Colonic mucosa (tissue), 4 donors: ENCODE data around the gene PLEKHM3. TPM values are rescaled to one million over a fixed set of nuclear protein-coding genes. Genes with fewer than 3 reads are reported as not detected.

Experiments used
- DNase-seq: peaks from one replicate; pipeline ENCODE4 v3.0.0-alpha.2; 2020
- H3K27ac ChIP-seq: fragments of 200-600 bp; one replicate; pipeline ENCODE4 v1.8.0; 2021
- H3K27me3 ChIP-seq: fragments of 200-600 bp; one replicate; pipeline ENCODE4 v1.8.0; 2021
- H3K36me3 ChIP-seq: fragments of 200-600 bp; one replicate; pipeline ENCODE4 v1.8.0; 2021
- H3K4me1 ChIP-seq: fragments of 200-600 bp; one replicate; pipeline ENCODE4 v1.8.0; 2021; ENCODE audit warnings: mild to moderate bottlenecking
- H3K4me3 ChIP-seq: fragments of 200-600 bp; one replicate; pipeline ENCODE4 v1.8.0; 2021
- H3K9ac ChIP-seq, 2 donors: one replicate each; pipeline ENCODE4 v1.7.0; 2013; ENCODE audit warnings: control low read depth in 2 of 2, low read depth in 2 of 2, low read length in 2 of 2
- H3K9me3 ChIP-seq: fragments of 200-600 bp; one replicate; pipeline ENCODE4 v1.8.0; 2021
- CTCF ChIP-seq: fragments of 200-600 bp; IDR thresholded peaks from one replicate; pipeline ENCODE4 v1.8.0; 2022; ENCODE audit warnings: antibody characterized with exemption, mild to moderate bottlenecking
- intact Hi-C: fragments of 100-400 bp; cut with DNase I; formaldehyde crosslinking; loops from one replicate; pipeline ENCODE4 v1.14.1; 2022
- total RNA-seq, 2 donors: library from RNA; stranded (reverse); fragmentation: NEBNext Ultra II Directional in 1 of 2; extraction: Animal tissue kit (Norgen Biotek cat#: 25700) in 1 of 2; gene quantifications; one replicate each; pipeline ENCODE4 v1.2.1, GENCODE V29; 2021
- donor health status: healthy.
- donor health status: DM: no; HTN: no; CAD: no.
- donor health status: DM: no; HTN: no; CAD: no.

PLEKHM3 gene
- total RNA-seq, 2 donors from 2014 or later: 5.7 to 8.3 TPM

- Histone ChIP-seq H3K9me3 (no peaks in the 10 kb centered on the region), H3K27ac (no peak overlapping the region), H3K27me3 (no peaks in the 10 kb centered on the region), H3K9ac (no peak overlapping the region), H3K4me3 (no peak overlapping the region), H3K36me3 (no peaks in the 10 kb centered on the region), H3K4me1 (no peaks in the 10 kb centered on the region)
- DNase-seq: no peak
- intact Hi-C loops: no loop called here
- TF ChIP-seq CTCF: no peak
These were observed 104.6 kb downstream of the PLEKHM3 start for GRCh38 chr2:207920721-207921120.

- no peaks in the 10 kb centered on the region for H3K4me1 ChIP-seq
- no peak overlapping the region for H3K9ac ChIP-seq
- H3K27me3 ChIP-seq: no peaks in the 10 kb centered on the region
- H3K4me3 ChIP-seq: no peak overlapping the region
- H3K36me3 ChIP-seq: no peaks in the 10 kb centered on the region
- H3K27ac ChIP-seq: no peak overlapping the region
- no peaks in the 10 kb centered on the region for H3K9me3 ChIP-seq
- no peak for TF ChIP-seq CTCF
- DNase-seq: no peak
- intact Hi-C loops: no loop called here
These were observed 105.0 kb downstream of the PLEKHM3 start for GRCh38 chr2:207920321-207920720.

- intact Hi-C loops: no loop called here
- H3K4me1 ChIP-seq: no peaks in the 10 kb centered on the region
- DNase-seq: no peak
- no peak overlapping the region for H3K9ac ChIP-seq
- no peaks in the 10 kb centered on the region for H3K36me3 ChIP-seq
- H3K9me3 ChIP-seq: no peaks in the 10 kb centered on the region
- no peak overlapping the region for H3K27ac ChIP-seq
- no peak overlapping the region for H3K4me3 ChIP-seq
- H3K27me3 ChIP-seq: no peaks in the 10 kb centered on the region
- no peak for TF ChIP-seq CTCF
These were observed 106.0 kb downstream of the PLEKHM3 start for GRCh38 chr2:207919164-207919919.

GRCh38 chr2:207914716-207915115, 110.6 kb downstream of the PLEKHM3 start:
- no peaks in the 10 kb centered on the region for H3K27me3 ChIP-seq
- no peak for DNase-seq
- no peak for TF ChIP-seq CTCF
- intact Hi-C loops: no loop called here
- H3K9ac ChIP-seq: no peak overlapping the region
- no peaks in the 10 kb centered on the region for H3K4me1 ChIP-seq
- H3K9me3 ChIP-seq: no peaks in the 10 kb centered on the region
- no peak overlapping the region for H3K27ac ChIP-seq
- no peaks in the 10 kb centered on the region for H3K36me3 ChIP-seq
- no peak overlapping the region for H3K4me3 ChIP-seq

- no peak overlapping the region for H3K4me3 ChIP-seq
- intact Hi-C loops: no loop called here
- H3K27ac ChIP-seq: no peak overlapping the region
- H3K27me3 ChIP-seq: no peaks in the 10 kb centered on the region
- H3K9ac ChIP-seq: no peak overlapping the region
- H3K36me3 ChIP-seq: no peaks in the 10 kb centered on the region
- no peaks in the 10 kb centered on the region for H3K9me3 ChIP-seq
- no peaks in the 10 kb centered on the region for H3K4me1 ChIP-seq
- no peak for TF ChIP-seq CTCF
- no peak for DNase-seq
These were observed 111.5 kb downstream of the PLEKHM3 start for GRCh38 chr2:207913772-207914358.
